K562 (cell line): ENCODE results near the gene MRPL44.

Experiments
- CBX1 ChIP-seq: sonication (generic); IDR thresholded peaks from 2 replicates; pipeline ENCODE4 v1.6.1; 2016; ENCODE audit warnings: antibody characterized with exemption, low read depth, mild to moderate bottlenecking
- HDAC2 ChIP-seq: fragments of 450-650 bp; IDR thresholded peaks from 2 replicates; pipeline ENCODE4 v1.6.1; 2016; ENCODE audit warnings: mild to moderate bottlenecking
- HDAC6 ChIP-seq: IDR thresholded peaks from 2 replicates; pipeline ENCODE4 v1.6.1; 2012; ENCODE audit warnings: low read depth, mild to moderate bottlenecking, control low read depth, inconsistent platforms, low read length, moderate library complexity
- KDM1A ChIP-seq, 2 experiments: fragments of 450-650 bp; IDR thresholded peaks; 2 replicates each; pipeline ENCODE4 v1.6.1; 2016; ENCODE audit warnings: mild to moderate bottlenecking in 2 of 2
- POLR2AphosphoS5 ChIP-seq: IDR thresholded peaks from 2 replicates; pipeline ENCODE4 v1.6.1; 2011; ENCODE audit warnings: mild to moderate bottlenecking, low read depth, low read length, moderate library complexity; ENCODE audit not compliant: control insufficient read depth, insufficient read depth
- TF ChIP-seq, protein P1 (sequence below), 2 experiments: fragments of 450-650 bp in 1 of 2; sonication (generic) in 1 of 2; formaldehyde crosslinking in 1 of 2; IDR thresholded peaks; 2 replicates each; pipeline versions ENCODE4 v1.7.1 to v1.9.0; 2016 to 2022; ENCODE audit warnings: inconsistent platforms in 1 of 2, mild to moderate bottlenecking in 1 of 2, missing genetic modification reagents in 1 of 2
- TF ChIP-seq, protein P2 (sequence below), 2 experiments: fragments of 200-800 bp in 1 of 2; sonication (Bioruptor generic) in 1 of 2; sonication (generic) in 1 of 2; formaldehyde crosslinking in 1 of 2; IDR thresholded peaks in 1 of 2; conservative IDR thresholded peaks in 1 of 2; 2 replicates each; pipeline versions ENCODE4 v1.5.0 to v1.6.1; 2016 to 2020; ENCODE audit warnings: missing compliant biosample characterization in 1 of 2, missing genetic modification characterization in 1 of 2, missing genetic modification reagents in 1 of 2
- TF ChIP-seq, protein P3 (sequence below): fragments of 200-800 bp; sonication (Bioruptor generic); IDR thresholded peaks from 2 replicates; pipeline ENCODE4 v1.6.1; 2017; ENCODE audit warnings: missing genetic modification characterization, missing compliant biosample characterization
- TF ChIP-seq, protein P4 (sequence below), 2 experiments: IDR thresholded peaks; 2 replicates each; pipeline ENCODE4 v1.6.1; 2012; ENCODE audit warnings: improper control_type of control experiment in 2 of 2, low read depth in 2 of 2, low read length in 2 of 2, borderline replicate concordance in 1 of 2

DNA sequence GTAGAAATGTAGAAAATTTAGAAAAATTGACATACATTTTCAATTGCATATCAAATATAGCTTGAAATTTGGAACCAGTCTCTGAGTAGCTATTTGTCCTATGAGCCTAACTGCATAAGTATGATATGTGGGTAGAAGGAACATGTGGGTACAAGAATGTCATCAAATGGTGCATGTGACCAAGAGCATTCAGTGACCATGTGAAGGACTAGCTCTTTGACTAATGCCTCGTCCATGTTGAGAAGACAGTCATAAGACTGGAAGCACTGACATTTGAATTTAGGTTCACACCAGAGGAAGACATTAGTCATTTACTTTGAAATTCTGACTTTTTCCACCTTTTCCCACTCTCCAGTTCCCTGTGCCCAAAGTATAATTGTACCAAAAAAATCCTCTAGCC, 12.6 kb downstream of the MRPL44 start:
- TF ChIP-seq, protein P1, sequence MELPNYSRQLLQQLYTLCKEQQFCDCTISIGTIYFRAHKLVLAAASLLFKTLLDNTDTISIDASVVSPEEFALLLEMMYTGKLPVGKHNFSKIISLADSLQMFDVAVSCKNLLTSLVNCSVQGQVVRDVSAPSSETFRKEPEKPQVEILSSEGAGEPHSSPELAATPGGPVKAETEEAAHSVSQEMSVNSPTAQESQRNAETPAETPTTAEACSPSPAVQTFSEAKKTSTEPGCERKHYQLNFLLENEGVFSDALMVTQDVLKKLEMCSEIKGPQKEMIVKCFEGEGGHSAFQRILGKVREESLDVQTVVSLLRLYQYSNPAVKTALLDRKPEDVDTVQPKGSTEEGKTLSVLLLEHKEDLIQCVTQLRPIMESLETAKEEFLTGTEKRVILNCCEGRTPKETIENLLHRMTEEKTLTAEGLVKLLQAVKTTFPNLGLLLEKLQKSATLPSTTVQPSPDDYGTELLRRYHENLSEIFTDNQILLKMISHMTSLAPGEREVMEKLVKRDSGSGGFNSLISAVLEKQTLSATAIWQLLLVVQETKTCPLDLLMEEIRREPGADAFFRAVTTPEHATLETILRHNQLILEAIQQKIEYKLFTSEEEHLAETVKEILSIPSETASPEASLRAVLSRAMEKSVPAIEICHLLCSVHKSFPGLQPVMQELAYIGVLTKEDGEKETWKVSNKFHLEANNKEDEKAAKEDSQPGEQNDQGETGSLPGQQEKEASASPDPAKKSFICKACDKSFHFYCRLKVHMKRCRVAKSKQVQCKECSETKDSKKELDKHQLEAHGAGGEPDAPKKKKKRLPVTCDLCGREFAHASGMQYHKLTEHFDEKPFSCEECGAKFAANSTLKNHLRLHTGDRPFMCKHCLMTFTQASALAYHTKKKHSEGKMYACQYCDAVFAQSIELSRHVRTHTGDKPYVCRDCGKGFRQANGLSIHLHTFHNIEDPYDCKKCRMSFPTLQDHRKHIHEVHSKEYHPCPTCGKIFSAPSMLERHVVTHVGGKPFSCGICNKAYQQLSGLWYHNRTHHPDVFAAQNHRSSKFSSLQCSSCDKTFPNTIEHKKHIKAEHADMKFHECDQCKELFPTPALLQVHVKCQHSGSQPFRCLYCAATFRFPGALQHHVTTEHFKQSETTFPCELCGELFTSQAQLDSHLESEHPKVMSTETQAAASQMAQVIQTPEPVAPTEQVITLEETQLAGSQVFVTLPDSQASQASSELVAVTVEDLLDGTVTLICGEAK (IDR thresholded peaks at IDR 0.05), result no peak
- TF ChIP-seq, protein P1 (CRISPR knock-in tag; IDR thresholded peaks at IDR 0.05), result no peak
- TF ChIP-seq POLR2AphosphoS5, result no peak
- TF ChIP-seq, protein P2, sequence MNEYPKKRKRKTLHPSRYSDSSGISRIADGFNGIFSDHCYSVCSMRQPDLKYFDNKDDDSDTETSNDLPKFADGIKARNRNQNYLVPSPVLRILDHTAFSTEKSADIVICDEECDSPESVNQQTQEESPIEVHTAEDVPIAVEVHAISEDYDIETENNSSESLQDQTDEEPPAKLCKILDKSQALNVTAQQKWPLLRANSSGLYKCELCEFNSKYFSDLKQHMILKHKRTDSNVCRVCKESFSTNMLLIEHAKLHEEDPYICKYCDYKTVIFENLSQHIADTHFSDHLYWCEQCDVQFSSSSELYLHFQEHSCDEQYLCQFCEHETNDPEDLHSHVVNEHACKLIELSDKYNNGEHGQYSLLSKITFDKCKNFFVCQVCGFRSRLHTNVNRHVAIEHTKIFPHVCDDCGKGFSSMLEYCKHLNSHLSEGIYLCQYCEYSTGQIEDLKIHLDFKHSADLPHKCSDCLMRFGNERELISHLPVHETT (CRISPR knock-in tag; conservative IDR thresholded peaks at IDR 0.05 in 1 of 2, IDR thresholded peaks at IDR 0.05 in 1 of 2), result no peak
- no peak for TF ChIP-seq HDAC2
- no peak for TF ChIP-seq CBX1
- TF ChIP-seq KDM1A (IDR thresholded peaks at IDR 0.05), result no peak
- TF ChIP-seq, protein P3, sequence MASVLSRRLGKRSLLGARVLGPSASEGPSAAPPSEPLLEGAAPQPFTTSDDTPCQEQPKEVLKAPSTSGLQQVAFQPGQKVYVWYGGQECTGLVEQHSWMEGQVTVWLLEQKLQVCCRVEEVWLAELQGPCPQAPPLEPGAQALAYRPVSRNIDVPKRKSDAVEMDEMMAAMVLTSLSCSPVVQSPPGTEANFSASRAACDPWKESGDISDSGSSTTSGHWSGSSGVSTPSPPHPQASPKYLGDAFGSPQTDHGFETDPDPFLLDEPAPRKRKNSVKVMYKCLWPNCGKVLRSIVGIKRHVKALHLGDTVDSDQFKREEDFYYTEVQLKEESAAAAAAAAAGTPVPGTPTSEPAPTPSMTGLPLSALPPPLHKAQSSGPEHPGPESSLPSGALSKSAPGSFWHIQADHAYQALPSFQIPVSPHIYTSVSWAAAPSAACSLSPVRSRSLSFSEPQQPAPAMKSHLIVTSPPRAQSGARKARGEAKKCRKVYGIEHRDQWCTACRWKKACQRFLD (CRISPR knock-in tag), result no peak
- no peak for TF ChIP-seq HDAC6
- TF ChIP-seq, protein P4, sequence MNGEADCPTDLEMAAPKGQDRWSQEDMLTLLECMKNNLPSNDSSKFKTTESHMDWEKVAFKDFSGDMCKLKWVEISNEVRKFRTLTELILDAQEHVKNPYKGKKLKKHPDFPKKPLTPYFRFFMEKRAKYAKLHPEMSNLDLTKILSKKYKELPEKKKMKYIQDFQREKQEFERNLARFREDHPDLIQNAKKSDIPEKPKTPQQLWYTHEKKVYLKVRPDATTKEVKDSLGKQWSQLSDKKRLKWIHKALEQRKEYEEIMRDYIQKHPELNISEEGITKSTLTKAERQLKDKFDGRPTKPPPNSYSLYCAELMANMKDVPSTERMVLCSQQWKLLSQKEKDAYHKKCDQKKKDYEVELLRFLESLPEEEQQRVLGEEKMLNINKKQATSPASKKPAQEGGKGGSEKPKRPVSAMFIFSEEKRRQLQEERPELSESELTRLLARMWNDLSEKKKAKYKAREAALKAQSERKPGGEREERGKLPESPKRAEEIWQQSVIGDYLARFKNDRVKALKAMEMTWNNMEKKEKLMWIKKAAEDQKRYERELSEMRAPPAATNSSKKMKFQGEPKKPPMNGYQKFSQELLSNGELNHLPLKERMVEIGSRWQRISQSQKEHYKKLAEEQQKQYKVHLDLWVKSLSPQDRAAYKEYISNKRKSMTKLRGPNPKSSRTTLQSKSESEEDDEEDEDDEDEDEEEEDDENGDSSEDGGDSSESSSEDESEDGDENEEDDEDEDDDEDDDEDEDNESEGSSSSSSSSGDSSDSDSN (IDR thresholded peaks at IDR 0.05; ENCODE audit: borderline replicate concordance in 1 of 2, low read depth in 2 of 2, low read length in 2 of 2), result no peak
